HG03196 (cell line): ENCODE measurements around the gene E2F6.

ENCODE experiments used
- ATAC-seq: cut with Tn5 transposase; IDR thresholded peaks from one replicate; pipeline ENCODE4 v1.9.1; 2021; ENCODE audit not compliant: unreplicated experiment

Gene E2F6

GRCh38 chr2:11396021-11396420 lies 69.9 kb downstream of the E2F6 start:
- no peak for ATAC-seq

- ATAC-seq, result no peak
Measured at GRCh38 chr2:11395389-11395788, 70.6 kb downstream of the E2F6 start.
